ENCODE measurements around the gene NAV2.

The NAV2 gene

DNA sequence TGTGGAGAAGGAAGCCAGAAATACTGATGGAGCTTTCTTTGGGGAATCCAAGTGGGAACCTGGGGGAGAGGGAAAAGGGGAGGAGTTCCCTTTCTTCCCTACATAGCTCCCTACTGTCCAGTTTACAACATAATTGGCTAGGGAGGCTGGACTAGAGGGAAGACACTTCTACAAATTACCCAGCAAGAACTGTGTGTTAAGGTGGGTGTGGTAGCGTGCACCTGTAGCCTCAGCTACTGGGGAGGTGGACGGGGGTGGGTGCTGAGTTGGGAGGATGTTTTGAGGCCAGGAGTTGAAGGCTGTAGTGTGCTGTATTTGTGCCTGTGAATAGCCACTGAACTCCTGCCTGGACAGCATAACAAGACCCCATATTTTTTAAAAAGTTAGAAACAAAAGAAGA lies 74.0 kb downstream of the NAV2 start:
- in situ Hi-C loops (cut with MboI; ENCODE audit: low pct_unique_long_range_greater_than_20kb, low sequenced_read_pairs, unreplicated experiment) = no loop called here
- TF ChIP-seq, protein P1, sequence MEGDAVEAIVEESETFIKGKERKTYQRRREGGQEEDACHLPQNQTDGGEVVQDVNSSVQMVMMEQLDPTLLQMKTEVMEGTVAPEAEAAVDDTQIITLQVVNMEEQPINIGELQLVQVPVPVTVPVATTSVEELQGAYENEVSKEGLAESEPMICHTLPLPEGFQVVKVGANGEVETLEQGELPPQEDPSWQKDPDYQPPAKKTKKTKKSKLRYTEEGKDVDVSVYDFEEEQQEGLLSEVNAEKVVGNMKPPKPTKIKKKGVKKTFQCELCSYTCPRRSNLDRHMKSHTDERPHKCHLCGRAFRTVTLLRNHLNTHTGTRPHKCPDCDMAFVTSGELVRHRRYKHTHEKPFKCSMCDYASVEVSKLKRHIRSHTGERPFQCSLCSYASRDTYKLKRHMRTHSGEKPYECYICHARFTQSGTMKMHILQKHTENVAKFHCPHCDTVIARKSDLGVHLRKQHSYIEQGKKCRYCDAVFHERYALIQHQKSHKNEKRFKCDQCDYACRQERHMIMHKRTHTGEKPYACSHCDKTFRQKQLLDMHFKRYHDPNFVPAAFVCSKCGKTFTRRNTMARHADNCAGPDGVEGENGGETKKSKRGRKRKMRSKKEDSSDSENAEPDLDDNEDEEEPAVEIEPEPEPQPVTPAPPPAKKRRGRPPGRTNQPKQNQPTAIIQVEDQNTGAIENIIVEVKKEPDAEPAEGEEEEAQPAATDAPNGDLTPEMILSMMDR (IDR thresholded peaks at IDR 0.05; ENCODE audit: extremely low read depth, insufficient read depth, missing control alignments) = no peak
- no peak for DNase-seq (ENCODE audit: low spot score)

DNA sequence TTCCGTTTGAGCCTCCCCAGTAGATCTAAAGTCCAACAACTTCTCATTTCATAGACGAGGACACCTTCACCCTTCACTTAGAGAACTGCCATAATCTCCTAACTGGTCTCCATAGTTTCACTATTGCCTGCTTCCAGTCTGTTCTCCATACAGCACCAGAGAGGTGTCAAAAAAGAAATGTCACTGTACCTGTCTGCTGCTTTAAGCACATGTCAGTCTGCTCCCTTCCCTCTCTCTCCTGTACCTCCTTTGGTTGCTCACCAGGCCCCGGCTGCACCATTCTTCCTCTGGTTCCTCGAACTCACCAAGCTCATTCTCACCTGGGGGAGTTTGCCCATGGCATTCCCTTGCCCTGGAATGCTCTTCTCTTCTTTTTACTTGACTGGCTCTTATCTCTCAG lies 75.8 kb downstream of the NAV2 start:
- TF ChIP-seq, protein P1 (IDR thresholded peaks at IDR 0.05; ENCODE audit: extremely low read depth, insufficient read depth, missing control alignments) = no peak

GRCh38 chr11:19789245-19789644 lies 76.6 kb downstream of the NAV2 start:
- TF ChIP-seq, protein P1 (IDR thresholded peaks at IDR 0.05; ENCODE audit: extremely low read depth, insufficient read depth, missing control alignments) = no peak
- DNase-seq (ENCODE audit: low spot score) = no peak
- in situ Hi-C loops (cut with MboI; ENCODE audit: low pct_unique_long_range_greater_than_20kb, low sequenced_read_pairs, unreplicated experiment) = no loop called here

More for the DNA sequence above, 75.8 kb downstream of the NAV2 start:
- DNase-seq (ENCODE audit: low spot score) = no peak
- in situ Hi-C loops (cut with MboI; ENCODE audit: low pct_unique_long_range_greater_than_20kb, low sequenced_read_pairs, unreplicated experiment) = no loop called here

DNA sequence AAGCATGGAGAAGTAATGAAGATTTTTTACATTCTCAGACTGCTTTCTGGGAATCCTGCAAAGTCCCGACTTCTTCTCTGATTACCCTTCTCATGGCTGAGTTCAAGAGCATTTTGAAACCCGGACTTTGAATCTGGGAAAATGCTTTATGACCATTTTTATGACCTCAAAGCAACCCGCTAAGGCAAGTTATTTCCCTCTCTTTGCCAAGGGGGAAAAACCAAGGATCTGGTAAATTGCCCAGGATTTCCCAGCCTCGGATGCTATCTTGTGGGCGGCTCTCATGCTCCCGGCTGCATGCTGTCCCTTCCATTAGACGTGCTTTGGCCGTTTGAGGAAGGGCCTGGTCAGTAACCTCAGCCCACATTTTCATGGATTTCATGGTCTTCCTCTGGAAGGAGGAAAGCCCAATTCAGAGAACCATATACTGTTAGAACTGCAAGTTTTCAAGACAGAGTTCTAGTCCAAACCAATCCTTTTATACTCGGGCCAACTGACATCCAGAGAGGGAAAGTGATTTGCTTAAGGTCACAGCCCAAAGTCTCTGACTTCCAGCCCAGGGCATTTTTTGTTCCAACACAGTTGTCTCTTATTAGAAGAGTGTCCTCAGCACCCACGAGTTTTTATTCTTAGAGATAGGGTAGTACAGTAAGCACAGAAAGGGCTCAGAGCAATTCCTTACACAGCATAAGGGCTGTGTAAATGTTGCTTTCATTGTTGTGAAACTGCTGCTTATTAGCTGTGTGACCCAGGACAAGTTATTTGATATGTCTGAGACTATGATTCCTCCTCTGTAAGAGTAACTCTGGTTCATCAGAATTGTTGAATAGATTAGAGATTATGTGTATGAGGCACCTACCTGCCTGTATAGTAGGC lies 77.4 kb downstream of the NAV2 start:
- TF ChIP-seq, protein P1 (IDR thresholded peaks at IDR 0.05; ENCODE audit: extremely low read depth, insufficient read depth, missing control alignments) = no peak
- in situ Hi-C loops (cut with MboI; ENCODE audit: low pct_unique_long_range_greater_than_20kb, low sequenced_read_pairs, unreplicated experiment) = no loop called here
- no peak for DNase-seq (ENCODE audit: low spot score)

DNA sequence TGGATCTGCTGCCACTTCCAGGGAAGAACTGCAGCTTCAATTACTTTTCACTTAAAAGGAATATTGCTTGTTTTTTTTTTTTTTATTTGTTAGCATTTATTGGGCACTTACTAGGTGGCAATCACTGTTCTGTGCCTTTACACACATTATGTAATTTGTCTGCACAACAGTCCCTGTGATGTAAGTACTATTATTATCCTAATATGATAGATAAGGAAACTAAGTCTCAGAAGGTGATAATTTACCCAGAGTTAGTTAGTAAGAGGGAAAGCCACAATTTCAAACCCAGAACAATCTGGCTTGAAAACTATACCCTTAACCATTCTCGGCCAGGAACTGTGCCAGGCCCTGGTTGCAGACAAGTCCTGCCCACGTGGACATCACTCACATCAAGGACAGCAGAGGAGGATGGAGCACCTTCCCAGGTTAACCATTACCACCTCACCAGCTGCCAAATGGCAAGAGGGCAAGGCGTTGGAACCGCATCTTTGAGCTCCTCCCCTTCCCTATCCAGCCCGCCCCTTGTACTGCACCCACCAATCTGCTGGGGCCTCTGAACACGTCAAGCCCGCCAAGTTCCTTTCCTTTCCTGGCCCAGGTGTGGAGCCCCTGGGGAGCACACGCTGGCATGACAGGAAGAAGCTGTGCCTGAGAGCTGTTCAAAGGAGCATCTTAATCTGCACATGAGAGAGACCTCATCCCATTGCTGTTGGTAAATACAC lies 78.4 kb downstream of the NAV2 start:
- TF ChIP-seq, protein P1 (IDR thresholded peaks at IDR 0.05; ENCODE audit: extremely low read depth, insufficient read depth, missing control alignments) = no peak
- DNase-seq (ENCODE audit: low spot score) = no peak
- in situ Hi-C loops (cut with MboI; ENCODE audit: low pct_unique_long_range_greater_than_20kb, low sequenced_read_pairs, unreplicated experiment) = no loop called here

GRCh38 chr11:19792510-19792909 lies 79.9 kb downstream of the NAV2 start:
- no peak for DNase-seq (ENCODE audit: low spot score)
- in situ Hi-C loops (cut with MboI; ENCODE audit: low pct_unique_long_range_greater_than_20kb, low sequenced_read_pairs, unreplicated experiment) = no loop called here
- TF ChIP-seq, protein P1 (IDR thresholded peaks at IDR 0.05; ENCODE audit: extremely low read depth, insufficient read depth, missing control alignments) = no peak

Measured in GM13977 (cell line).